DND-41 (cell line): ENCODE data around the gene MRPS26.
"Not testable (repeated sequence)": the region's sequence is repeated elsewhere in the genome, so short reads cannot be mapped to it uniquely, and the experiment has no call there.

Source experiments
- ATAC-seq: fragments of 200-7000 bp; cut with Tn5 transposase; 3 replicates; pipeline ENCODE4 v1.9.1; 2021; ENCODE audit warnings: low read depth; ENCODE audit not compliant: insufficient read depth
- DNase-seq: peaks from one replicate; pipeline ENCODE4 v3.0.0-alpha.2; 2020
- H2AFZ ChIP-seq: 2 replicates; pipeline ENCODE4 v1.6.0; 2012; ENCODE audit warnings: low read depth, low read length
- H3K27ac ChIP-seq: 2 replicates; pipeline ENCODE4 v1.5.1; 2012; ENCODE audit warnings: low read length, inconsistent platforms
- H3K27me3 ChIP-seq: fragments of 200-600 bp; sonication (generic); 2 replicates; pipeline ENCODE4 v1.6.0; 2012; ENCODE audit warnings: low read length, mild to moderate bottlenecking, inconsistent platforms; ENCODE audit not compliant: insufficient read depth, poor library complexity
- H3K36me3 ChIP-seq: 2 replicates; pipeline ENCODE4 v1.5.1; 2012; ENCODE audit warnings: low read length, inconsistent platforms; ENCODE audit not compliant: insufficient read depth
- H3K4me1 ChIP-seq: 2 replicates; pipeline ENCODE4 v1.5.1; 2012; ENCODE audit warnings: mild to moderate bottlenecking, low read length; ENCODE audit not compliant: insufficient read depth
- H3K4me2 ChIP-seq: 2 replicates; pipeline ENCODE4 v1.6.0; 2012; ENCODE audit warnings: mild to moderate bottlenecking, moderate library complexity, low read length, inconsistent platforms; ENCODE audit not compliant: insufficient read depth
- H3K4me3 ChIP-seq, 2 experiments: fragments of 200-600 bp in 1 of 2; shearing (Covaris generic) in 1 of 2; 2 replicates each; pipeline ENCODE4 v1.5.1; 2012 to 2016; ENCODE audit warnings: inconsistent platforms in 2 of 2, low read length in 2 of 2, mild to moderate bottlenecking in 2 of 2, low read depth in 1 of 2, moderate library complexity in 1 of 2
- H3K79me2 ChIP-seq: 2 replicates; pipeline ENCODE4 v1.6.0; 2012; ENCODE audit warnings: low read length, inconsistent platforms; ENCODE audit not compliant: insufficient read depth
- H3K9ac ChIP-seq: 2 replicates; pipeline ENCODE4 v1.6.0; 2012; ENCODE audit warnings: low read depth, mild to moderate bottlenecking, inconsistent platforms, low read length, moderate library complexity
- H3K9me3 ChIP-seq: 2 replicates; pipeline ENCODE4 v1.5.1; 2012; ENCODE audit warnings: low read length, moderate library complexity, mild to moderate bottlenecking, inconsistent platforms; ENCODE audit not compliant: insufficient read depth, severe bottlenecking
- H4K20me1 ChIP-seq: 2 replicates; pipeline ENCODE4 v1.6.0; 2012; ENCODE audit warnings: low read length; ENCODE audit not compliant: insufficient read depth
- CTCF ChIP-seq: IDR thresholded peaks from 2 replicates; pipeline ENCODE4 v1.5.1; 2012; ENCODE audit warnings: borderline replicate concordance, low read length, moderate library complexity, mild to moderate bottlenecking; ENCODE audit not compliant: poor library complexity, severe bottlenecking; ENCODE audit errors: extremely low read depth
- EZH2 ChIP-seq: IDR thresholded peaks from 3 replicates; pipeline ENCODE4 v1.6.1; 2012; ENCODE audit warnings: borderline replicate concordance, low read depth, mild to moderate bottlenecking, moderate library complexity, low read length, inconsistent platforms; ENCODE audit not compliant: severe bottlenecking

Gene MRPS26

GRCh38 chr20:3071610-3072529, 26.0 kb downstream of the MRPS26 start, which contains the start of gene OXT:
Gene OXT (plus strand): TSS chr20:3071620. CDS start chr20:3071656, 36 bp downstream.
- Histone ChIP-seq H3K4me1 (no peaks in the 10 kb centered on the region), H3K9me3 (no peaks in the 10 kb centered on the region), H3K79me2 (no peaks in the 10 kb centered on the region), H3K4me2 (no peak within 1 kb of the TSS), H3K27ac (no peak within 1 kb of the TSS), H3K9ac (no peak within 1 kb of the TSS), H4K20me1 (no peaks in the 10 kb centered on the region), H3K4me3 (no peak within 1 kb of the TSS), H3K27me3 (no peaks in the 10 kb centered on the region), H3K36me3 (no peaks in the 10 kb centered on the region), H2AFZ (no peak within 1 kb of the TSS)
- ATAC-seq, result no peak
- TF ChIP-seq EZH2, result no peak
- no peak for TF ChIP-seq CTCF
- no peak for DNase-seq

GRCh38 chr20:3072530-3073250, 26.8 kb downstream of the MRPS26 start:
- no peaks in the 10 kb centered on the region for H4K20me1 ChIP-seq
- no peaks in the 10 kb centered on the region for H3K79me2 ChIP-seq
- H3K36me3 ChIP-seq, result no peaks in the 10 kb centered on the region
- no peak overlapping the region for H3K4me2 ChIP-seq
- TF ChIP-seq EZH2 (no peak), CTCF (no peak)
- no peak overlapping the region for H2AFZ ChIP-seq
- ATAC-seq, result no peak
- no peaks in the 10 kb centered on the region for H3K27me3 ChIP-seq
- H3K9me3 ChIP-seq, result no peaks in the 10 kb centered on the region
- no peak overlapping the region for H3K4me3 ChIP-seq
- no peak for DNase-seq
- no peaks in the 10 kb centered on the region for H3K4me1 ChIP-seq
- no peak overlapping the region for H3K27ac ChIP-seq
- H3K9ac ChIP-seq, result no peak overlapping the region

GRCh38 chr20:3073251-3073643, 27.4 kb downstream of the MRPS26 start:
- not testable (repeated sequence) for H3K9ac ChIP-seq, H3K27me3 ChIP-seq, H3K79me2 ChIP-seq, H3K27ac ChIP-seq, H4K20me1 ChIP-seq, H2AFZ ChIP-seq, ATAC-seq, H3K36me3 ChIP-seq, H3K4me3 ChIP-seq, H3K4me2 ChIP-seq, DNase-seq, H3K4me1 ChIP-seq, H3K9me3 ChIP-seq

- no peak overlapping the region for H2AFZ ChIP-seq
- H3K27ac ChIP-seq, result no peak overlapping the region
- H3K9me3 ChIP-seq, result no peaks in the 10 kb centered on the region
- ATAC-seq (no peak), DNase-seq (no peak)
- no peak overlapping the region for H3K4me2 ChIP-seq
- TF ChIP-seq CTCF (no peak), EZH2 (no peak)
- no peaks in the 10 kb centered on the region for H3K79me2 ChIP-seq
- H4K20me1 ChIP-seq, result no peaks in the 10 kb centered on the region
- H3K4me1 ChIP-seq, result no peaks in the 10 kb centered on the region
- H3K27me3 ChIP-seq, result peaks cover 3% of the 10 kb centered on the region
- H3K36me3 ChIP-seq, result no peaks in the 10 kb centered on the region
- H3K4me3 ChIP-seq, result no peak overlapping the region
- no peak overlapping the region for H3K9ac ChIP-seq
Measured at GRCh38 chr20:3074812-3075211, 29.0 kb downstream of the MRPS26 start.

- H3K9me3 ChIP-seq, H2AFZ ChIP-seq, DNase-seq, H3K79me2 ChIP-seq, H3K36me3 ChIP-seq, H3K4me3 ChIP-seq, ATAC-seq, H3K27me3 ChIP-seq, H4K20me1 ChIP-seq, H3K4me2 ChIP-seq, H3K9ac ChIP-seq, H3K27ac ChIP-seq, H3K4me1 ChIP-seq: not testable (repeated sequence)
Measured at GRCh38 chr20:3075315-3075714, 29.5 kb downstream of the MRPS26 start.
